PC-9 (cell line): ENCODE measurements around the gene RNF220. TPM values are rescaled to one million over a fixed set of nuclear protein-coding genes. Genes with fewer than 3 reads are reported as not detected.

Source experiments
- BruUV-seq: library from RNA; stranded (reverse); fragments of 400-500 nt; replicated peaks from 2 replicates; lab custom pipeline; 2021; lab: Mats Ljungman, UMichigan
- CTCF ChIA-PET: fragments of 300-600 bp; sonication (Branson Sonifier 250); formaldehyde crosslinking; loops from one replicate; lab custom pipeline; 2022; ENCODE audit warnings: antibody characterized with exemption; lab: Charles Lee
- POLR2A ChIA-PET: fragments of 300-600 bp; sonication (Branson Sonifier 250); formaldehyde crosslinking; loops from one replicate; lab custom pipeline; 2022; ENCODE audit warnings: antibody characterized with exemption; ENCODE audit not compliant: unreplicated experiment; lab: Charles Lee
- DNase-seq, 2 experiments: peaks; one replicate each; pipeline versions ENCODE4 v3.0.0 to v3.0.0-alpha.2; 2015 to 2022; ENCODE audit warnings: mixed read lengths in 1 of 2
- H2AFZ ChIP-seq: fragments of 200-600 bp; sonication (generic); 2 replicates; pipeline ENCODE4 v1.8.1; 2017; ENCODE audit warnings: antibody characterized with exemption
- H3F3A ChIP-seq: fragments of 200-600 bp; sonication (generic); 2 replicates; pipeline ENCODE4 v1.8.1; 2017; ENCODE audit warnings: antibody characterized with exemption, mild to moderate bottlenecking, low read depth; ENCODE audit not compliant: insufficient read depth
- H3K27ac ChIP-seq: fragments of 200-600 bp; sonication (generic); 2 replicates; pipeline ENCODE4 v1.6.1; 2016; ENCODE audit warnings: mixed run types
- H3K27me3 ChIP-seq: fragments of 200-600 bp; sonication (generic); 2 replicates; pipeline ENCODE4 v1.6.1; 2016; ENCODE audit warnings: low read depth, mixed run types; ENCODE audit not compliant: insufficient read depth
- H3K36me3 ChIP-seq: fragments of 200-600 bp; sonication (generic); 2 replicates; pipeline ENCODE4 v1.6.1; 2016; ENCODE audit warnings: low read depth, mixed run types
- H3K4me1 ChIP-seq: fragments of 200-600 bp; sonication (generic); replicated peaks from 2 replicates; pipeline ENCODE4 v1.6.1; 2016; ENCODE audit warnings: mixed run types; ENCODE audit not compliant: insufficient read depth
- H3K4me2 ChIP-seq: fragments of 200-600 bp; sonication (generic); 2 replicates; pipeline ENCODE4 v1.6.1; 2017; ENCODE audit warnings: mixed run types
- H3K4me3 ChIP-seq: fragments of 200-600 bp; sonication (generic); 2 replicates; pipeline ENCODE4 v1.6.1; 2016; ENCODE audit warnings: mixed run types
- H3K79me2 ChIP-seq: fragments of 200-600 bp; sonication (generic); 2 replicates; pipeline ENCODE4 v1.6.1; 2017; ENCODE audit warnings: low read depth, mixed run types
- H3K9me2 ChIP-seq: fragments of 200-600 bp; sonication (generic); 2 replicates; pipeline ENCODE4 v1.8.1; 2017; ENCODE audit warnings: mild to moderate bottlenecking; ENCODE audit not compliant: insufficient read depth
- H3K9me3 ChIP-seq: fragments of 200-600 bp; sonication (generic); 2 replicates; pipeline ENCODE4 v1.8.1; 2016; ENCODE audit warnings: low read depth; ENCODE audit not compliant: insufficient read depth
- H4K20me1 ChIP-seq: fragments of 200-600 bp; sonication (generic); 2 replicates; pipeline ENCODE4 v1.8.1; 2017; ENCODE audit not compliant: insufficient read depth
- CTCF ChIP-seq: fragments of 200-600 bp; sonication (generic); conservative IDR thresholded peaks from 2 replicates; pipeline ENCODE4 v1.6.1; 2017; ENCODE audit warnings: mixed run types, antibody characterized with exemption, mild to moderate bottlenecking, moderate library complexity
- EZH2 ChIP-seq: fragments of 200-600 bp; sonication (generic); IDR thresholded peaks from 2 replicates; pipeline ENCODE4 v1.8.0; 2017; ENCODE audit warnings: antibody characterized with exemption, low read depth
- intact Hi-C: fragments of 100-400 bp; cut with micrococcal nuclease; formaldehyde crosslinking; loops from one replicate; pipeline ENCODE4 v1.10.0; 2022; ENCODE audit not compliant: unreplicated experiment
- total RNA-seq: library from RNA; stranded (reverse); gene quantifications from 2 replicates; pipeline ENCODE4 v1.2.3, GENCODE V29; 2021

RNF220 gene
- total RNA-seq, 1 experiment from 2014 or later: 82.9 TPM

GRCh38 chr1:44678626-44679025, 273.6 kb downstream of the RNF220 start:
- no peak overlapping the region for H3K4me3 ChIP-seq
- intact Hi-C loops: loop anchor here (10.0 kb wide), 1 partner anchor 1006 kb away; the partner anchor contains the start of genes GPBP1L1 and TMEM69
- no peaks in the 10 kb centered on the region for H3K9me3 ChIP-seq
- peaks cover 36% of the 10 kb centered on the region for H3F3A ChIP-seq
- peaks cover 7% of the 10 kb centered on the region for H3K79me2 ChIP-seq
- H3K27ac ChIP-seq: no peak overlapping the region
- H3K36me3 ChIP-seq: no peaks in the 10 kb centered on the region
- POLR2A ChIA-PET: no interaction called here
- TF ChIP-seq EZH2: no peak
- TF ChIP-seq CTCF: no peak
- peaks cover 35% of the 10 kb centered on the region for H3K4me1 ChIP-seq
- no peaks in the 10 kb centered on the region for H4K20me1 ChIP-seq
- H3K4me2 ChIP-seq: no peak overlapping the region
- DNase-seq: no peak
- no peaks in the 10 kb centered on the region; the same call in 1 of the 2 replicates for H3K9me2 ChIP-seq
- no peak overlapping the region for H2AFZ ChIP-seq
- CTCF ChIA-PET: no interaction called here
- H3K27me3 ChIP-seq: no peaks in the 10 kb centered on the region
- no TSS peak for BruUV-seq

- Histone ChIP-seq H3K27me3 (no peaks in the 10 kb centered on the region), H3K36me3 (no peaks in the 10 kb centered on the region), H3F3A (peaks cover 34% of the 10 kb centered on the region), H4K20me1 (no peaks in the 10 kb centered on the region), H3K9me3 (no peaks in the 10 kb centered on the region), H3K4me1 (peaks cover 34% of the 10 kb centered on the region), H3K4me3 (no peak overlapping the region), H2AFZ (no peak overlapping the region), H3K4me2 (no peak overlapping the region), H3K79me2 (peaks cover 7% of the 10 kb centered on the region; the same call in 1 of the 2 replicates), H3K9me2 (no peaks in the 10 kb centered on the region; the same call in 1 of the 2 replicates), H3K27ac (no peak overlapping the region)
- ChIA-PET CTCF (no interaction called here), POLR2A (no interaction called here)
- intact Hi-C loops: loop anchor here (10.0 kb wide), 1 partner anchor 1005 kb away; the partner anchor contains the start of genes GPBP1L1 and TMEM69
- no TSS peak for BruUV-seq
- TF ChIP-seq CTCF: no peak
- TF ChIP-seq EZH2: no peak
- no peak for DNase-seq
Measured at GRCh38 chr1:44679468-44679867, 274.4 kb downstream of the RNF220 start.

- H3K4me1 ChIP-seq: peaks cover 8% of the 10 kb centered on the region
- H3K27ac ChIP-seq: no peak overlapping the region
- ChIA-PET POLR2A (no interaction called here), CTCF (no interaction called here)
- no peak overlapping the region for H3K4me2 ChIP-seq
- H3K27me3 ChIP-seq: no peaks in the 10 kb centered on the region
- BruUV-seq: no TSS peak
- H4K20me1 ChIP-seq: no peaks in the 10 kb centered on the region
- H3K9me2 ChIP-seq: no peaks in the 10 kb centered on the region
- peaks cover 8% of the 10 kb centered on the region; the same call in 1 of the 2 replicates for H3F3A ChIP-seq
- H3K4me3 ChIP-seq: no peak overlapping the region
- no peak overlapping the region for H2AFZ ChIP-seq
- intact Hi-C loops: no loop called here
- no peaks in the 10 kb centered on the region for H3K79me2 ChIP-seq
- DNase-seq: no peak
- TF ChIP-seq CTCF: no peak
- H3K9me3 ChIP-seq: no peaks in the 10 kb centered on the region
- H3K36me3 ChIP-seq: no peaks in the 10 kb centered on the region
Measured at GRCh38 chr1:44681905-44682882, 277.1 kb downstream of the RNF220 start.
